ENCODE data around the gene GPRIN1.
A peak's percentile ranks its signal among the peaks of the same experiment; 100 is the strongest.

The GPRIN1 gene

DNA sequence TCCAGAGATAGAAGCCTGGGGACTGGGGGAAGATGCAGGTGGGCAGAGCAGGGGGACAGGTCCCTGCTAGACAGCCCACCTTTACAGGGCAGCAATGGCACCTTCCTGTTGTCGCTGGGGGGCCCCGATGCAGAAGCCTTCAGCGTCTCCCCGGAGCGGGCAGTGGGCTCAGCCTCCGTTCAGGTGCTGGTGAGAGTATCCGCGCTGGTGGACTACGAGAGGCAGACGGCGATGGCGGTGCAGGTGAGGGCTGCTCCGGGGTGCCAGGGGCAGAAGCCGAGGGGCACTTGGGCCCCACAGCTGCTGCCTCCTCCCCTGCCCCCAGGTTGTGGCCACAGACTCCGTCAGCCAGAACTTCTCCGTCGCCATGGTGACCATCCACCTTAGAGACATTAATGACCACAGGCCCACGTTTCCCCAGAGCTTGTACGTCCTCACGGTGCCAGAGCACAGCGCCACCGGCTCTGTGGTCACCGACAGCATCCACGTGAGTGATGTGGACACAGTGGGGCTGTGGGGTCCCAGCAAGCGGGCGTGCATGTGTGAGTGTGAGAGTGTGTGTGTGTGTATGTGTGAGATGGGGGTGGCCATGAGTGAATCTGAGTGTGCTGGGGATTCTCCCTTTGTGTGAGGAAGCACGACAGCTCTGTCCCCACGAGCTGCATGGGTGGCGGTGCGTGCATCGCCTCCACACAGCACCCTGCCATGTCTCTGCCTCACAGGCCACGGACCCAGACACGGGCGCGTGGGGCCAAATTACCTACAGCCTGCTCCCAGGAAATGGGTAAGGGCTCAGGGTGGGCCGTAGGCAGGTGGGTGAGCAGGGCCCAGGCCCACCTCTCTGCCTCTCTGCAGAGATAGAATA, 32.4 kb downstream of the GPRIN1 start:
- no peak for TF ChIP-seq Cebpa-rat (IDR thresholded peaks at IDR 0.05)
- H3K4me3 ChIP-seq: no peak overlapping the region
- peaks cover 0 to 8% (median 0%) of the 10 kb centered on the region in 11 experiments; a peak in 2 of 22 replicates for H4K20me1 ChIP-seq
- H3K4me1 ChIP-seq: peaks cover 0 to 20% (median 15%) of the 10 kb centered on the region in 10 experiments; a peak in 12 of 20 replicates
- H3K36me3 ChIP-seq: no peaks in the 10 kb centered on the region
- no peak overlapping the region for H3K27ac ChIP-seq
- peak overlapping the region in 8 of 11 experiments; percentile 22 to 66 (median 52); a peak in 13 of 22 replicates for H3K4me2 ChIP-seq
- H3K9ac ChIP-seq: peak overlapping the region in 2 of 11 experiments; percentile 28 to 37; a peak in 2 of 22 replicates
- H3K27me3 ChIP-seq: no peaks in the 10 kb centered on the region
- no peaks in the 10 kb centered on the region for H3K9me3 ChIP-seq (replicated peaks in 1 of 11)

DNA sequence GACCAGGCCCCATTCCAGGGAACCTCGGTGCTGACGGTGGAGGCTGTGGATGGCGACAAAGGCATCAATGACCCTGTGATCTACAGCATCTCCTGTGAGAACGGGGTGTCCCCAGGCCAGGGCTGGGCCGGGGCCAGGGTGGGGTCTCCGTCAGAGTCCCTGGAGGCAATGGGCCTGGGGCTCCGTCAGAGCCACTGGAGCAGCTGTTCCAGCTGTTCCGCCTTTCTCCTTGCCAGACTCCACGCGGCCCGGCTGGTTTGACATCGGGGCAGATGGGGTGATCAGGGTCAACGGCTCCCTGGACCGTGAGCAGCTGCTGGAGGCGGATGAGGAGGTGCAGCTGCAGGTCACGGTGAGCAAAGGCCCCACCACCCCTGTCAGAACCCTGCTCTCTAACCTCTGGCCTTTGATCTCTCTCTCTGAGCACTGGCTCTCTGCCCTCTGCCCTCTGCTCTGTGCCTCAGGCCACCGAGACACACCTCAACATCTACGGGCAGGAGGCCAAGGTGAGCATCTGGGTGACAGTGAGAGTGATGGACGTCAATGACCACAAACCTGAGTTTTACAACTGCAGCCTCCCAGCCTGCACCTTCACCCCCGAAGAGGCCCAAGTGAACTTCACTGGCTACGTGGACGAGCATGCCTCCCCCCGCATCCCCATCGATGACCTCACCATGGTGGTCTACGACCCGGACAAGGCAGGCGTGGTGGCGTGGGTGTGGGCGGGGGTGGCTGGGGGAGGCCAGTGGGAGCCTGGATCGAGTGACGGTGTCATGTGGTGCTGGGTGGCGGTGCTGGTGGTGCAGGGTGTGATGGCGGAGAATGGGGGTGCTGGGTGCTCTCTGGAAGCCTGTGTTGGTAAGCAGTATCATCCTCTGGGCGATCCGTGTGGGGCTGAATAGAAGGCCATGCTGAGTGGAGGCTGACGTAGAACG, 34.2 kb downstream of the GPRIN1 start:
- Histone ChIP-seq H3K4me3 (no peak overlapping the region), H3K36me3 (no peaks in the 10 kb centered on the region), H3K4me1 (peaks cover 0 to 24% (median 15%) of the 10 kb centered on the region in 10 experiments; a peak in 12 of 20 replicates), H4K20me1 (peaks cover 0 to 8% (median 0%) of the 10 kb centered on the region in 11 experiments; a peak in 2 of 22 replicates), H3K9ac (no peak overlapping the region), H3K4me2 (no peak overlapping the region), H3K27ac (no peak overlapping the region), H3K27me3 (no peaks in the 10 kb centered on the region), H3K9me3 (replicated peaks in 1 of 11) (no peaks in the 10 kb centered on the region)
- no peak for TF ChIP-seq Cebpa-rat (IDR thresholded peaks at IDR 0.05)

GRCh38 chr5:176575066-176575465, 34.9 kb downstream of the GPRIN1 start:
- no peaks in the 10 kb centered on the region for H3K9me3 ChIP-seq (replicated peaks in 1 of 11)
- H3K4me3 ChIP-seq: no peak overlapping the region
- no peak overlapping the region for H3K9ac ChIP-seq
- no peak overlapping the region for H3K27ac ChIP-seq
- TF ChIP-seq Cebpa-rat (IDR thresholded peaks at IDR 0.05): no peak
- H3K4me2 ChIP-seq: no peak overlapping the region
- H3K4me1 ChIP-seq: peaks cover 0 to 24% (median 15%) of the 10 kb centered on the region in 10 experiments; a peak in 12 of 20 replicates
- peaks cover 0 to 8% (median 0%) of the 10 kb centered on the region in 11 experiments; a peak in 2 of 22 replicates for H4K20me1 ChIP-seq
- H3K36me3 ChIP-seq: no peaks in the 10 kb centered on the region
- H3K27me3 ChIP-seq: no peaks in the 10 kb centered on the region

DNA sequence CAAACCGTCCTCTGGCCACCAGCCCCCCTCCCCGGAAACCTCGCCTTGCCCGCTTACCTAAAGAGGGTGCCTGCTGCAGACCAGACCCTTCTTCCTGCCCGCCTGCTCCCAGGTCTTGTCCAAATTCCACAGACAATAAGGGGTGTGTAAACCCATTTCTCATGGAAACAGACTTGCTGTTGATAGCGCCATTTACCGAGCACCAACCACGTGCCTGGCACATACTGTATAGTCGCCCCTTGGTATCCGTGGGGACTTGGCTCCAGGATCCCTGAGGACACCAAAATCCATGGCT, 35.7 kb downstream of the GPRIN1 start:
- TF ChIP-seq Cebpa-rat (IDR thresholded peaks at IDR 0.05): no peak
- Histone ChIP-seq H3K36me3 (no peaks in the 10 kb centered on the region), H3K27me3 (no peaks in the 10 kb centered on the region), H3K9ac (no peak overlapping the region), H3K27ac (no peak overlapping the region), H4K20me1 (peaks cover 0 to 8% (median 0%) of the 10 kb centered on the region in 11 experiments; a peak in 1 of 22 replicates), H3K4me3 (no peak overlapping the region), H3K9me3 (replicated peaks in 1 of 11) (no peaks in the 10 kb centered on the region), H3K4me2 (no peak overlapping the region), H3K4me1 (peaks cover 0 to 24% (median 15%) of the 10 kb centered on the region in 10 experiments; a peak in 12 of 20 replicates)

GRCh38 chr5:176573564-176574296, 36.2 kb downstream of the GPRIN1 start:
- H3K4me2 ChIP-seq: no peak overlapping the region
- no peak overlapping the region for H3K9ac ChIP-seq
- peaks cover 0 to 24% (median 15%) of the 10 kb centered on the region in 10 experiments; a peak in 12 of 20 replicates for H3K4me1 ChIP-seq
- no peaks in the 10 kb centered on the region for H3K36me3 ChIP-seq
- no peaks in the 10 kb centered on the region for H3K9me3 ChIP-seq (replicated peaks in 1 of 11)
- H4K20me1 ChIP-seq: peaks cover 0 to 8% (median 0%) of the 10 kb centered on the region in 11 experiments; a peak in 1 of 22 replicates
- no peak overlapping the region for H3K27ac ChIP-seq
- no peaks in the 10 kb centered on the region for H3K27me3 ChIP-seq
- H3K4me3 ChIP-seq: no peak overlapping the region
- TF ChIP-seq Cebpa-rat (IDR thresholded peaks at IDR 0.05): no peak

DNA sequence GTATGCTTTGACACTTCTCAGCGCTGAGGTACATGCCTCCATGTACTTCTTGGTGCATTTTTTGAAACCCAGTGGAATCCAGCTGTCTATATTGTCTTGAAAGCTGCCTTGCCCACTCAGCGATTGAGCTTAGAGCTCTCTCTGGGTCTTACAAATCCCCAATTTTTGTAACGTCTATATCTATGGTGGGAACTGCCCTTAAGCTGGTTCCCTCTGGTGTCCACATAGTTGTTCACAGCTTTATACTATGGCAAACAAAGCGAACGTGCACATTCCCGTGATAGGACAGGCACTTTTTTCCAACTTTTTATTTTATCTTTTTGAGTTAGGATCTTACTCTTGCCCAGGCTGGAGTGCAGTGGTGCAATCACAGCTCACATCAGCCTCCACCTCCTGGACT, 39.9 kb downstream of the GPRIN1 start:
- Histone ChIP-seq H3K4me2 (no peak overlapping the region), H3K4me1 (peaks cover 0 to 7% (median 2%) of the 10 kb centered on the region in 10 experiments; a peak in 5 of 20 replicates), H3K36me3 (no peaks in the 10 kb centered on the region), H3K9me3 (replicated peaks in 1 of 11) (peaks cover 0 to 10% (median 4%) of the 10 kb centered on the region in 11 experiments; a peak in 9 of 22 replicates), H3K4me3 (no peak overlapping the region), H3K27me3 (no peaks in the 10 kb centered on the region), H3K27ac (no peak overlapping the region), H3K9ac (no peak overlapping the region), H4K20me1 (peaks cover 0 to 2% (median 0%) of the 10 kb centered on the region in 11 experiments; a peak in 1 of 22 replicates)
- no peak for TF ChIP-seq Cebpa-rat (IDR thresholded peaks at IDR 0.05)

DNA sequence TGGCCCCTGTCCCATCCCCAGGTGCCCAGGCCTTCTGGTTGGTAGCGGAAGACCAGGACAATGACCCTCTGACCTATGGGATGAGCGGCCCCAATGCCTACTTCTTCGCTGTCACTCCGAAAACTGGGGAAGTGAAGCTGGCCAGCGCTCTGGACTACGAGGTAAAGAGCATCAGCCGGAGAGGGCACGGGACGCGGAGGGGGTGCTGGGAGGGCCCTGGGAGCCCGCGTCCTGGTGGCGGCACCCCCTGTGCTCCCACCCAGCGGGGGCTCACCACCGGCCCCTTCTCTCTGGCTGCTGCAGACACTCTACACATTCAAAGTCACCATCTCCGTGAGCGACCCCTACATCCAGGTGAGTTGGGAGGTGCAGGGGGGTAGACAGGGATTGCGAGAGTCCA, 41.3 kb downstream of the GPRIN1 start:
- H3K27me3 ChIP-seq: no peaks in the 10 kb centered on the region
- H3K4me2 ChIP-seq: no peak overlapping the region
- H3K9me3 ChIP-seq (replicated peaks in 1 of 11): peaks cover 0 to 10% (median 4%) of the 10 kb centered on the region in 11 experiments; a peak in 9 of 22 replicates
- H3K27ac ChIP-seq: no peak overlapping the region
- no peak overlapping the region for H3K4me3 ChIP-seq
- no peak overlapping the region for H3K9ac ChIP-seq
- H4K20me1 ChIP-seq: no peaks in the 10 kb centered on the region
- no peaks in the 10 kb centered on the region for H3K36me3 ChIP-seq
- no peak for TF ChIP-seq Cebpa-rat (IDR thresholded peaks at IDR 0.05)
- peaks cover 0 to 6% (median 0%) of the 10 kb centered on the region in 10 experiments; a peak in 5 of 20 replicates for H3K4me1 ChIP-seq

DNA sequence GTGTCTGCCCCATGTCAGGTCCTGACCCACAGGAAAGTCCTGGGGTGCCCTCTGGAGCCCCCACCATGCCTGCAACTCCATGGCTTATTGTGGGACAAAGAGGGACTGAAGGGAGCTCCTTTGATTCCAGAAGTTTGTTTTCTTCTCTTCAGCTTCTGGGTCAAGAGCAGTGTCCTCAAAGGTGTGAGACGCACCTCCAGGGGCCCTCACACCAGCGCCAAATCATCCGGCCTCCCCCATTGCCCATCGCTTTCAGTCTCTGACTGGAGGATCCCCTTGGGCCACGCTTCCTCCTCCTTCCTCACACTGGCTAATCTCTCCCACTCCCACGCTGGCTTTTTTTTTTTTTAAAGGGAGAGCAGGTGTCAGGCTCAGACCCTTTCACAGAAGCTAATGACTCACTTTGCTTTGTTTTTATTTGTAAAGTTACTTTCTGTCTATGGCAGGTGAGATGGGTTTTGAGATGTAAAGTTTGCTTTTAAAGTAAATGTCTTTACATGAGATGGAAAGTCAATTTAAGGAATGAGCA, 44.1 kb downstream of the GPRIN1 start:
- no peak overlapping the region for H3K4me3 ChIP-seq
- no peak for TF ChIP-seq Cebpa-rat (IDR thresholded peaks at IDR 0.05)
- H3K36me3 ChIP-seq: no peaks in the 10 kb centered on the region
- H3K4me2 ChIP-seq: no peak overlapping the region
- H3K27ac ChIP-seq: no peak overlapping the region
- no peaks in the 10 kb centered on the region for H3K27me3 ChIP-seq
- peaks cover 0 to 3% (median 2%) of the 10 kb centered on the region in 10 experiments; a peak in 13 of 20 replicates for H3K4me1 ChIP-seq
- no peaks in the 10 kb centered on the region for H4K20me1 ChIP-seq
- no peak overlapping the region for H3K9ac ChIP-seq
- H3K9me3 ChIP-seq (replicated peaks in 1 of 11): peaks cover 0 to 10% (median 4%) of the 10 kb centered on the region in 11 experiments; a peak in 9 of 22 replicates

Measured in BLaER1 treated with 17β-estradiol and CSF1 and Interleukin-3, amounts not matched to agents 10 nM and 100 nM (cell line).